ENCODE results near the gene U2AF1L4.
"Not testable (repeated sequence)": the region's sequence is repeated elsewhere in the genome, so short reads cannot be mapped to it uniquely, and the experiment has no call there.

U2AF1L4 gene

DNA sequence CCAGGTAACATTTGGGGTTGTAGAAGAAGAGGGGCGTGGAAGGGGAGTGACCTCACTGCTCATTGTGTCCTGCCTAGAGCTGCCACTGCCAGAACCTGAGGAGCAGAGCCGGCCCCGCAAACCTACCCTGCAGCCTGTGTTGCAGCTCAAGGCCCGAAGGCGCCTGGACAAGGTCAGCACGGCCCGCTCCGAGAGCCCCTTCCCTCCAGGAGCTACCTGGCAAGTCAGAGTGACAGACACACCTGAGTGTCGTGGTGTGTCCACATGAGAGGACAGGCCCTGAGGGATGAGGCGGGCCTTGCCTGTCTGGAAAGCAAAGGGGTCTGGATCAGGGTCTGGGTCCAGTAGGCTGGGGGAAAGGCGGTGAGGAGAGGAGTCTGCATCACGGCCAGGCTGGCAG, 20.7 kb downstream of the U2AF1L4 start:
- DNase-seq: no peak

DNA sequence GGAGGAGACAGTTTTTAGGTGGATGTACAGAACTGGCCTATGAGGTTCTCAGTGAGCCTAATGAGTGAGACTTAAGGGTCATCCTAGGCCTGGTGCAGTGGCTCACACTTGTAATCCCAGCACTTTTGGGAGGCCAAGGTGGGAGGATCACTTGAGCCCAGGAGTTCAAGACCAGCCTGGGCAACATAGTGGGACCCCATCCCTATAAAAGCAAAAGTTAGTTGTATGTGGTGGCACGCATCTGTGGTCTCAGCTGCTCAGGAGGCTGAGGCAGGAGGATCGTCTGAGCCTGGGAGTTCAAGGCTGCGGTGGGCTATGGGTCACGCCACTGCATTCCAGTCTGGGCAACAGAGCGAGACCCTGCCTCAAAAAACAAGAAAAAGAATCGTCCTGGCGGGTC, 21.1 kb downstream of the U2AF1L4 start:
- DNase-seq: not testable (repeated sequence)

DNA sequence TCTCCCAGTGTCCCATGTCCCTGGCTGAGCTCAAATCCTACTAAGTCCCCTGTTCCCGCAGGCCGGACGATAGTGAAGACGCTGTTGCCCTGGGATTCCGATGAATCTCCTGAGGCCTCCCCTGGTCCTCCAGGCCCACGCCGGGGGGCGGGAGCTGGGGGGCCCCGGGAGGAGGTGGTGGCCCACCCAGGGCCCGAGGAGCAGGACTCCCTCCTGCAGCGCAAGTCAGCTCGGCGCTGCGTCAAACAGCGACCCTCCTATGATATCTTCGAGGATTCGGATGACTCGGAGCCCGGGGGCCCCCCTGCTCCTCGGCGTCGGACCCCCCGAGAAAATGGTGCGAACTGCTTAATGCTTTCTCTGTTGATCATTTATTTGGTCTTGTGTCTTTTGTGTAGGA, 21.5 kb downstream of the U2AF1L4 start:
- no peak for DNase-seq

DNA sequence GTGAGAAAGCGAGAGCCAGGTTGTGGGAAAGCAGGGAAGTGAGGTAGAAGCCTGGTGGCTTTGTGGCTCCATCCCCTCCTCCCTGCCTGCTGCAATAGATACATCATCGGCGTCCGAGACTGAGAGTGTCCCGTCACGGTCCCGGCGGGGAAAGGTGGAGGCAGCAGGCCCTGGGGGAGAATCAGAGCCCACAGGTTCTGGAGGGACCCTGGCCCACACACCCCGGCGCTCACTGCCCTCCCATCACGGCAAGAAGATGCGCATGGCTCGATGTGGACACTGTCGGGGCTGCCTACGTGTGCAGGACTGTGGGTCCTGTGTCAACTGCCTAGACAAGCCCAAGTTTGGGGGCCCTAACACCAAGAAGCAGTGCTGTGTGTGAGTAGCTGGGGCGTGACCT, 22.3 kb downstream of the U2AF1L4 start:
- no peak for DNase-seq

DNA sequence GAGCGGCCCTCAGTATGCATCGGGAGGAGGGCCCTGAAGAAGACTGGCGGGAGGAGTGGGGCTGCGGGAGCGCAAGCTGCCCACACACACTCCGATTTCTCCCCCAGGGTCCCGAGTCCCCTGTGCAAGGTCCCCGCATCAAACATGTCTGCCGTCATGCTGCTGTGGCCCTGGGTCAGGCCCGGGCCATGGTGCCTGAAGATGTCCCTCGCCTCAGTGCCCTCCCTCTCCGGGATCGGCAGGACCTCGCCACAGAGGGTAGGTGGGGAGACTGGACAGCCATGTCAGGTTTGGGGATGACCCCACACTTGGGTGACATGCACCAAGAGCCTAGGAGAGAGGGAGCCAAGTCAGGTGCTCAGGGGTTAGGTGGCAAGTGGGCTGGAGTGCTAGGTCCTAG, 22.8 kb downstream of the U2AF1L4 start:
- no peak for DNase-seq

DNA sequence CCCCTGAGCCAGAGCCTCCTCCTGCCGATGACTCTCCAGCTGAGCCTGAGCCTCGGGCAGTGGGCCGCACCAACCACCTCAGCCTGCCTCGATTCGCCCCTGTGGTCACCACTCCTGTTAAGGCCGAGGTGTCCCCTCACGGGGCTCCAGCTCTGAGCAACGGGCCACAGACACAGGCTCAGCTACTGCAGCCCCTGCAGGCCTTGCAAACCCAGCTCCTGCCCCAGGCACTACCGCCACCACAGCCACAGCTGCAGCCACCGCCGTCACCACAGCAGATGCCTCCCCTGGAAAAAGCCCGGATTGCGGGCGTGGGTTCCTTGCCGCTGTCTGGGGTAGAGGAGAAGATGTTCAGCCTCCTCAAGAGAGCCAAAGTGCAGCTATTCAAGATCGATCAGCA, 23.8 kb downstream of the U2AF1L4 start:
- DNase-seq: no peak

DNA sequence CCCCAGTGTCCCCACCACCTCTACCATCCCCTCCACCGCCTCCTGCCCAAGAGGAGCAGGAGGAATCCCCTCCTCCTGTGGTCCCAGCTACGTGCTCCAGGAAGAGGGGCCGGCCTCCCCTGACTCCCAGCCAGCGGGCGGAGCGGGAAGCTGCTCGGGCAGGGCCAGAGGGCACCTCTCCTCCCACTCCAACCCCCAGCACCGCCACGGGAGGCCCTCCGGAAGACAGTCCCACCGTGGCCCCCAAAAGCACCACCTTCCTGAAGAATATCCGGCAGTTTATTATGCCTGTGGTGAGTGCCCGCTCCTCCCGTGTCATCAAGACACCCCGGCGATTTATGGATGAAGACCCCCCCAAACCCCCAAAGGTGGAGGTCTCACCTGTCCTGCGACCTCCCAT, 24.6 kb downstream of the U2AF1L4 start:
- DNase-seq: no peak

DNA sequence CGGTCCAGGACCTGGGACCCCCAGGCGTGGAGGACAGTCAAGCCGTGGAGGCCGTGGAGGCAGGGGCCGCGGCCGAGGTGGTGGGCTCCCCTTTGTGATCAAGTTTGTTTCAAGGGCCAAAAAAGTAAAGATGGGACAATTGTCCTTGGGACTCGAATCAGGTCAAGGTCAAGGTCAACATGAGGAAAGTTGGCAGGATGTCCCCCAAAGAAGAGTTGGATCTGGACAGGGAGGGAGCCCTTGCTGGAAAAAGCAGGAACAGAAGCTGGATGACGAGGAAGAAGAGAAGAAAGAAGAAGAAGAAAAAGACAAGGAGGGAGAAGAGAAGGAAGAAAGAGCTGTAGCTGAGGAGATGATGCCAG, 25.1 kb downstream of the U2AF1L4 start:
- no peak for DNase-seq

DNA sequence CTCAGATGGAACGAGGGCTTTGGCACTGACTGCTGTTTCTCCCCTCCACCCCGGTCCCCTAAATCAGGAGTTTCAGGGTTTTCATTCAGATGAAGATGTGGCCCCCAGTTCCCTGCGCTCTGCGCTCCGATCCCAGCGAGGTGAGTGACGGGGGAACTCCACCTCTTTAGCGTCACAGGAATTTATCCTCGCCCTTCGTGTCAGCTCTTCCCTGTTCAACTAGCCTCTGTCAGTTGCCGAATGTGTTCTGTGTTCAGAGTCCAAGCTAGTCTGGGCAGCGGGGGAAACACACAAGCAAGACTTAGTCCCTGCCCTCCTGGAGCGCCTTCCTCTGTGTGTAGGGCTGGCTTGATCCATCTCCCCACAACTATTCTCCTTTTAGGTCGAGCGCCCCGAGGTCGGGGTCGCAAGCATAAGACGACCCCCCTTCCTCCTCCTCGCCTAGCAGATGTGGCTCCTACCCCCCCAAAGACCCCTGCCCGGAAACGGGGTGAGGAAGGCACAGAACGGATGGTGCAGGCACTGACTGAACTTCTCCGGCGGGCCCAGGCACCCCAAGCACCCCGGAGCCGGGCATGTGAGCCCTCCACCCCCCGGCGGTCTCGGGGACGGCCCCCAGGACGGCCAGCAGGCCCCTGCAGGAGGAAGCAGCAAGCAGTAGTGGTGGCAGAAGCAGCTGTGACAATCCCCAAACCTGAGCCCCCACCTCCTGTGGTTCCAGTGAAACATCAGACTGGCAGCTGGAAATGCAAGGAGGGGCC, 25.6 kb downstream of the U2AF1L4 start:
- no peak for DNase-seq

DNA sequence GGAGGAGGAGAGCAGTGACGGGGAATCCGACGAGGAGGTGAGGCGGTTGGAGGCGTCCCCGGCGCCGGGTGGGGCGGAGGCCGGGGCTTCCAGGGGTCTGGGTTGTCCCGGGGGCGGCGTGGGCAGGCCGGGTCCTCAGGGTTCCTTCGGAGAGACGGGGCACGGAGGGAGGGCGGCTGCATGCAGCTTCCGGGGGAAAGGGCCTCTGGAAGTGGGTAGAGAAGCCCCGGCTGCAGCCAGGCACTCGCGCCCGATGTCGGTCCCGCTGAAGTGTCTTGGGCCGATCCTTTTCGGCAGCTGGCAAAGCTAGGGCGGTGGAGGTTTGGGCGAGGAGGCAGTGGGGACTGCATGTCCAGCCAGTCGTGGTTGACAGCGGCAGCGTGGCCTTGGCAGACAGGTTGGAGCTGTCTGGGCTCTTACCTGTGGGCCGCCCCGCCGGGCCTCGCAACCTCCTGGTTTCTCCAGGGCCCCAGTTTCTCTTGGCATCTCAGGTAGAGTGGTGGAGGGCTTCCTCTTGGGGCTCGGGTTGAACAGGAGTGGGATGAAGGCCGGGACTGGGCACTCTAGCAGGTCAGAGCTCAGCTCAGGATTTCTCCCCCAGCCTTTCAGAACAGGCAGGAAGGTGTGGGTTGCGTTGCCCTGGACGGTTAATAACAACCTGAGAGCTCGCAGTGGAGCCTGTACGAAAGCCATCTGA, 26.7 kb downstream of the U2AF1L4 start:
- DNase-seq: no peak

DNA sequence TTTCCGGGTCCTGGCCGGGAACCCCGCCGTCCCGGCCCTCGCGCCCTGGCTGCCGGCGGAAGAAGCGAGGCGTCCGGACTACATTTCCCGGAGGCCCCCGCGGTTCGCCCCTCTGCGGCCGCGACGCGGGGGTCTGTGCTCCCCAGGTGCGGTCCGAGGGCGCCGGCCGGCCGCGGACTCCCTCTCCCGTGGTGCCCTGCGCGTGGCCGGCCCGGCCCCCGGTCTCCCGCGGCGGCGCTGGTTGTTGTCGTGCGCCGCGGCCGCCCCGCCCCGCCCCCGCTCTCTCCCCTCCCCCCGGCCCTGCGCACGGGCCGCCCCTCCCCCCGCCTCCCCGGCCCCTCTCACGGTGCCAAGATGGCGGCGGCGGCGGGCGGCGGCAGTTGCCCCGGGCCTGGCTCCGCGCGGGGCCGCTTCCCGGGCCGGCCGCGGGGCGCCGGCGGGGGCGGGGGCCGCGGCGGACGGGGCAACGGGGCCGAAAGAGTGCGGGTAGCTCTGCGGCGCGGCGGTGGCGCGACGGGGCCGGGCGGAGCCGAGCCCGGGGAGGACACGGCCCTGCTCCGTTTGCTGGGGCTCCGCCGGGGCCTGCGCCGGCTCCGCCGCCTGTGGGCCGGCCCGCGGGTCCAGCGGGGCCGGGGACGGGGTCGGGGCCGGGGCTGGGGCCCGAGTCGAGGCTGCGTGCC, 27.4 kb downstream of the U2AF1L4 start, which contains the start of gene KMT2B:
Gene KMT2B (plus strand): TSS at position 339 of the 680 bp plus-strand sequence. CDS start 16 bp downstream, at position 355.
- peak; percentile 95 for DNase-seq

DNA sequence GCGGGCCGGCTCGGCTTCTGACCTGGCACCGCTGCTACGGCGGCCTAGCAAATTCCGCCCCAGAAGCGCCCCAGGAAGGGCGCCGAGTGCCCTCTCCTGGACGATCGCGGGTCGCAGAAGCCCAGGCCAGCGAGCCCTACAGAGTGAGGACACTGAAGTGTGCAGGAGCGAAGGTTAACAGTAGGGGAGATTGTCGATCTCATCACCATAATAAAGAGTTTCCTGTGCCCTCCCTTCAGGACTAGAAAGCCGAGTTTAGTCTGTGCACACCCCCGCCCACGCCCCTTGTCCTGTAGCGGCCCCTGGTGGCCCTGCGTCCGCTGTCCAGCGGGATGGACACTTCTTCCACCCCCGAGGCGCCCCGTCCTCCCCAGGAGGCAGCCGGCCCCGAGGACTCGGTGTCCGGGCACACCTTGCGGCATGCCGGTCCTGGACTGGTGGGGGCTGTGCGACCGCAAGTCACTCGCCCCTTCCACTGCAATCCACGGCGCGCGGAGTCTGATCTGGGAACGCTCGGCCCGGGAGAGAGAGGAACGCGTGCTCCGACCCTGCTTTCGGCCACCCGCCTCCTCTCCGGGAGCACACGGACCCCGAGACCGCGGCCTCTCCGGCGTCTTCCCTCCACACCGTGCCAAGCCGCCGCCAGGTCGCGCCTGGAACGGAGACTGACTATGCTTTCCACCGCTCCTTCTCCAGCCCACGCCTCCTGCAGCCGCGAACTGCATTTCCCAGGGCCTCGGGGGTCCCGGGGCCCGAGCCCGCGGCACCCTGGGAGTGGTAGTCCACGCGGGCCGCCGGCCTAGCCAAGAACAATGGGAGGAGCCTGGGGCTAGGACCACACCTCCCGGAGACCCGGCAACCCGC, 28.2 kb downstream of the U2AF1L4 start:
- peak; percentile 49 for DNase-seq

DNA sequence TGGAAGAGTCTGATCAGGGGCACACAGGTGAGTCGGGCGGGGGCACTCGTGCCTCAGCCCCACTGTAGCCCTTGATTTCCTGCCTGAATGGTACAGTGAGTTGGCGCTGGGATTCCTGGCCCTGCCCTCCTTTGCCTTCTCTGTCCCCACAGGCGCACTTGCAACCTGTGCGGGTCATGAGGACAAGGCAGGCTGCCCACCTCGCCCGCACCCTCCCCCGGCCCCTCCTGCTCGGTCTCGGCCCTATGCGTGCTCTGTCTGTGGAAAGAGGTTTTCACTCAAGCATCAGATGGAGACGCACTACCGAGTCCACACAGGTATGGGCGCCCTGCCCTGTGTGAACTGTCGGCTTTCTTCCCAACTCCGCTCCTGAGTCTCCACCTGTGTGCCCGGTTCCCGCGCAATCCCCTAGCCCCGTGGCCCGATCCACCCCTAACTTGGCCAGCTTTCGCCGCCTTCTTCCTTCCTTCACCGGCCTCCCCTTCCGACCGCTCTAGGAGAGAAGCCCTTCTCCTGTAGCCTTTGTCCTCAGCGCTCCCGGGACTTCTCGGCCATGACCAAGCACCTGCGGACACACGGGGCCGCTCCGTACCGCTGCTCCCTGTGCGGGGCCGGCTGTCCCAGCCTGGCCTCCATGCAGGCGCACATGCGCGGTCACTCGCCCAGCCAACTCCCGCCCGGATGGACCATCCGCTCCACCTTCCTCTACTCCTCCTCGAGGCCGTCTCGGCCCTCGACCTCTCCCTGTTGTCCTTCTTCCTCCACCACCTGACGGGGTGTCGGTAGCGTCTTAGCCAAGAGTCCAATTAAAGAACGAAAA, 29.0 kb downstream of the U2AF1L4 start:
- no peak for DNase-seq

DNA sequence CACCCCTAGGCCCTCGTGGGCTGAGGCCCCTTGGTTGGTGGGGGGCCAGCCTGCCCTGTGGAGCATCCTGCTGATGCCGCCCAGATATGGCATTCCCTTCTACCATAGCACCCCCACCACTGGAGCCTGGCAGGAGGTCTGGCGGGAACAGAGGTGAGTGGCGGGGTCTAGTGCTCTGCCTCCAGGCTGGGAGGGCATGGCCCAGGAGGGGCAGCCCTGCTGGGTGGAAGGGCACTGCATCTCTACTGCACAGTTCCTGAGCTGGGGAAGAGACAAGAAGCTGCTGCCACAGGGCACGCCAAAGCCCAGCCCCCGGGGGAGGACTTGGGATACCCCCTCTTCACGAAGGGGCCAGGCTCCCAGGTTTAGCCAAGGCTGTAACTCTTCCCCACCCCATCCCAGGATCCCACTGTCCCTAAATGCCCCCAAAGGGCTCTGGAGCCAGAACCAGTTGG, 29.8 kb downstream of the U2AF1L4 start:
- DNase-seq: no peak

DNA sequence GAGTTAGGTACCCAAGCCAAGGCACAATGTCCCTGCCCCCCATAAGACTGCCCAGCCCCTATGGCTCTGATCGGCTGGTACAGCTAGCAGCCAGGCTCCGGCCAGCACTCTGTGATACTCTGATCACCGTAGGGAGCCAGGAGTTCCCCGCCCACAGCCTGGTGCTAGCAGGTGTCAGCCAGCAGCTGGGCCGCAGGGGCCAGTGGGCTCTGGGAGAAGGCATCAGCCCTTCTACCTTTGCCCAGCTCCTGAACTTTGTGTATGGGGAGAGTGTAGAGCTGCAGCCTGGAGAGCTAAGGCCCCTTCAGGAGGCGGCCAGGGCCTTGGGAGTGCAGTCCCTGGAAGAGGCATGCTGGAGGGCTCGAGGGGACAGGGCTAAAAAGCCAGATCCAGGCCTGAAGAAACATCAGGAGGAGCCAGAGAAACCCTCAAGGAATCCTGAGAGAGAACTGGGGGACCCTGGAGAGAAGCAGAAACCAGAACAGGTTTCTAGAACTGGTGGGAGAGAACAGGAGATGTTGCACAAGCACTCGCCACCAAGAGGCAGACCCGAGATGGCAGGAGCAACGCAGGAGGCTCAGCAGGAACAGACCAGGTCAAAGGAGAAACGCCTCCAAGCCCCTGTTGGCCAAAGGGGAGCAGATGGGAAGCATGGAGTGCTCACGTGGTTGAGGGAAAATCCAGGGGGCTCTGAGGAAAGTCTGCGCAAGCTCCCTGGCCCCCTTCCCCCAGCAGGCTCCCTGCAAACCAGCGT, 30.4 kb downstream of the U2AF1L4 start:
- DNase-seq: no peak

DNA sequence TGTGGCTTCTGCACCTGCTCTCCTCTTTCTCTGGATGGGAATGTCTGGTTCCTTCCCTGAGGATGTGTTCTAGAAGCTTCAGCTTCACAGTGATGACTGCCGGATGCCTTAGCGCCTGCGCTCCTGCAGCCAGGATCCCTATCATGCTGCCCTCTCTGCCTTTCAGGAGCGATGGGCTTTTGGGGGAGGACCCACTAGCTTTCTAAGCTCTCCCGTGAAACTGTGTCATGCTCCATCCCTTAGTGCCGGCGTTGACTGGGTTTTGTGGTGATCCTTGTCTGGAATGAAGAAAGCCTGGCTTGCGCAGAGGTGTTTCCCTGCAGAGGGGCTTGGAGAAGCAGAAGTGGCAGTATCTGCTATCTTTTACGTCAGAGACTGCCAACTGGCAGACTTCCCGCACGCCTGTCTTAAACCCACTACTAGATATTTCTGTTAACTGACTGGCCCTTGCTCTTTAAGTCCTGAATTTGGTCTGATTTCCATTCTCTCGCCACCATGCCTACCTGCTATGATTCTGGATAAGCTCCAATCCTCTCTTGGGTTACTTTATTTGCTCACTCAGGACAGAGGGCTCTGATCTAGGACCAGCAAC, 31.2 kb downstream of the U2AF1L4 start:
- no peak for DNase-seq

DNA sequence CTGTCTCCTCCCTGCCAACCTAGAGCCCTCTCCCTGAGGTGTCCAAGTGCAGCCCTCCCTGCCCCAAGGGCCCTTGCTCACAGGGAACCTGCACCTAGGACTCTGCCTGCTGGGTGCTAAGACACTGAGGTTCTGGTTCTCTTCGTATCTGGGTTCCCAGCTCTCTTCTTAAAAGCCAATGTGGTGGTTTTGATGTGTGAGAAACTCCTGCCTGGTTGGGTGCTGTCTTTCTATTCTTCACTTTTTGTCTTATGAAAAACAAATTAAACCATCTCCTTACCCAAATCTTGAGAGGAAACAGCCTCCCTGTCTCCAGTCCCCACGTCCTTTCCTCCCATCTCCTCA, 31.7 kb downstream of the U2AF1L4 start:
- no peak for DNase-seq

DNA sequence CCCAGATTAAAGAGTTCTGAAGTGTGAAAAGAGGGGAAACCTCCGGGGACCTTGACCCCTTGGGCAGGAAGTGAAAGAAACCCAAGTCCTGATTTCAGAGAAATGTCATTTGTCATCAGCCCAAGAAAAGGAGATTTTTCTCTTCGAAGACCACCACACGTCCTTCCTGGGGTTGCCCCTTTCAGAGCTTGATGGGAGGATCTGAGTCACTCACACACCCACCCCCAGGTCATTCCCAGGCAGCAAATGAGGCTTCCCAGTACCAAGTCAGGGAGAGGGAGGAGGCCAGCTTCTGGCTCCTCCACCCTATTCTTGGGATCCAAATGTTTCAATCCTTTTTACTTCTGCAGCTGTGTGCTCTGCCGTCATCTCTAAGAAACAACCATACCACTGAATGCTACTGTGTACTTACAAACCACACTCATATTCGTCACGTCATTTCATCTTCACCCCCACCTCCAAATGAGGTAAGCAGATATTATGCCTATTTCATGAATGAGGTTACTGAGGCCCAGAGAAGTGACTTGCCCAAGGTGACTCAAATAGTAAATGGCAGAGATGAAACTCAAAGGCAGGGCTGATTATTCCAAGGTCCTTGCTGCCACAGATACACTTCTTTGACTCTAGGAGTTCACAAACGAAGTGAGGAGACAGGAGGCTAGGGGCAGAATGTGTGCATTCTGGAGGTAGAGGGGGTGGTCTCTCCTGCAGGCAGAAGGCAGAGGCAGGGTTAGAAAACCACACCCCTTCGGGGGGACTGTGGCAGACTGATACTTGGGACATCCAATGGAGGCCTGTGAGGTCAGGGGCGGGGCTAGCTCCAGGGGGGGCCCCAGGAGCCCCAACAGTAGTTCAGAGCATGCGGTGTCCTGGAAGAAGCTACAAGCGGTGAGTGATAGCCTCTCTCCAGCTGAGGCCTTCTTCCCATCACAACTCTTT, 32.4 kb downstream of the U2AF1L4 start:
- no peak for DNase-seq

DNA sequence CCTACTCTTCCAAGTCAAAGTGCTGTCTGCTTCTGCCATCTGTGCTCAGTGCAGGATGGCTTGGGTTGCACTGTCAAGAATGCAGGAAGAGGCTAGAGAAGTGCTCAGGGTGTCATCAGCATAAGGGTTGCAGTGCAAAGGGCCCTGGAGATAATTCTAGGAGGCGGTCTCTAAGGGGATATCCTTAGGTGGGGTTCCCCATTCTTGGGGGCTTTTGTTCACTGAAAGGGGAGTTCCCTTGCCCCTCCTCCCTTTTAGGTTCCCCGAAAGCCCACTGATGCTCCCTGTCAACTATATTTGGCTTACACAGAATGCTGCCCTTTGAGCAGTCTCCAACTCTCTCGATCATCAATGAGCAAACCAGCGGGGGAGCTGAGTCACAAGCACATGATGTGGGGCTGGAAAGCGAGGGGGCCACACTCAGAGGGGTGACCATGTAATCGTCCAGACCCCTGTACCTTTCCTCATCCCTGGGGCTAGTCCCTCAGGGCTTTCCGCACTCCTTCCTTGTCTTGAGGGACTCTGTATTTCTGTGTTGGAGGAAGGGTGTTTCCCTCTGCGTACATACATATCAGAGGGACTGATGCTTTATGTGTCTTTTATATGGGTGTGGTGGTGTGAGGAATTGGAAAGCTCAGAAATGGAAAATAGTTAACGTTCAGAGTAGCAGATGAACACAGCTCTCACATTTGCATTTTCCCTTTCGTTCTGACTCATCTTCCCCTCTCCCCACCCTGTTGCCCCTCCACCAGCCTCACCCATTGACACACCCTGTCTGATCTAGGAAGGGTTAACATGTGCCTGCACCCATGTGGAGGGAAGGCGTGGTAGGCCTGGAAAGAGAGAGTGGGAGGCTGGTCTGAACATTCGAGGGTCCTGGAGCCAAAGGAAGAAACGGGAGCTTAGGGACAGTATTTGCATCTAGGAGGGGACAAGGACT, 34.2 kb downstream of the U2AF1L4 start:
- DNase-seq: no peak

Measured in NCI-H446 treated with DMSO at 0.1 percent for 48 hours (cell line).